Neural cell (in vitro differentiated cells): ENCODE results near the gene RNF144A. TPM values are rescaled to one million over a fixed set of nuclear protein-coding genes. Genes with fewer than 3 reads are reported as not detected.

Experiments used
- H2AFZ ChIP-seq: fragments of 200-600, 300-800 bp; sonication (generic), shearing (Covaris generic); 2 replicates; pipeline ENCODE4 v1.6.0; 2014; ENCODE audit warnings: low read depth, mild to moderate bottlenecking, antibody characterized with exemption, low read length, moderate library complexity
- H3F3A ChIP-seq: fragments of 200-600 bp; shearing (Covaris generic); 2 replicates; pipeline ENCODE4 v1.6.1; 2016; ENCODE audit warnings: mild to moderate bottlenecking, moderate library complexity, mixed read lengths, antibody characterized with exemption, low read length; ENCODE audit not compliant: insufficient read depth, poor library complexity, severe bottlenecking
- H3K27ac ChIP-seq: fragments of 200-600, 300-800 bp; sonication (generic), shearing (Covaris generic); 2 replicates; pipeline ENCODE4 v1.5.1; 2014; ENCODE audit warnings: mild to moderate bottlenecking, low read length, moderate library complexity
- H3K27me3 ChIP-seq: fragments of 300-800, 200-600 bp; sonication (generic), shearing (Covaris generic); 2 replicates; pipeline ENCODE4 v1.6.0; 2014; ENCODE audit warnings: mild to moderate bottlenecking, low read depth, low read length, moderate library complexity; ENCODE audit not compliant: insufficient read depth
- H3K36me3 ChIP-seq: fragments of 300-800, 200-600 bp; sonication (generic), shearing (Covaris generic); 2 replicates; pipeline ENCODE4 v1.5.1; 2014; ENCODE audit warnings: mild to moderate bottlenecking, antibody characterized with exemption, low read length, moderate library complexity; ENCODE audit not compliant: insufficient read depth
- H3K4me2 ChIP-seq: fragments of 300-800, 200-600 bp; sonication (generic), shearing (Covaris generic); 2 replicates; pipeline ENCODE4 v1.6.0; 2014; ENCODE audit warnings: mild to moderate bottlenecking, low read length
- H3K4me3 ChIP-seq: fragments of 300-800, 200-600 bp; sonication (generic), shearing (Covaris generic); 2 replicates; pipeline ENCODE4 v1.5.1; 2014; ENCODE audit warnings: mild to moderate bottlenecking, low read length, moderate library complexity
- H3K79me2 ChIP-seq: fragments of 200-600 bp; shearing (Covaris generic); replicated peaks from 2 replicates; pipeline ENCODE4 v1.6.0; 2014; ENCODE audit warnings: mild to moderate bottlenecking, low read length, moderate library complexity; ENCODE audit not compliant: insufficient read depth
- H3K9ac ChIP-seq: fragments of 300-800, 200-600 bp; sonication (generic), shearing (Covaris generic); 2 replicates; pipeline ENCODE4 v1.6.1; 2016; ENCODE audit warnings: mild to moderate bottlenecking, low read length, mixed read lengths
- H3K9me2 ChIP-seq: fragments of 200-600 bp; shearing (Covaris generic); 2 replicates; pipeline ENCODE4 v1.6.1; 2016; ENCODE audit warnings: mild to moderate bottlenecking, low read length, mixed read lengths; ENCODE audit not compliant: insufficient read depth
- H3K9me3 ChIP-seq: fragments of 200-600, 300-800 bp; sonication (generic), shearing (Covaris generic); 2 replicates; pipeline ENCODE4 v1.6.1; 2016; ENCODE audit warnings: mild to moderate bottlenecking, mixed run types, low read length, moderate library complexity, mixed read lengths
- H4K20me1 ChIP-seq: fragments of 200-600 bp; shearing (Covaris generic); 2 replicates; pipeline ENCODE4 v1.6.1; 2016; ENCODE audit warnings: mild to moderate bottlenecking, mixed run types; ENCODE audit not compliant: insufficient read depth
- CTCF ChIP-seq: fragments of 450-650 bp; IDR thresholded peaks from 2 replicates; pipeline ENCODE4 v1.5.1; 2014; ENCODE audit warnings: antibody characterized with exemption, mild to moderate bottlenecking, moderate library complexity; ENCODE audit not compliant: poor library complexity, severe bottlenecking
- EP300 ChIP-seq: fragments of 450-650 bp; conservative IDR thresholded peaks from 2 replicates; pipeline ENCODE4 v1.6.1; 2014; ENCODE audit warnings: antibody characterized with exemption, mild to moderate bottlenecking, moderate library complexity; ENCODE audit not compliant: poor library complexity, severe bottlenecking
- EZH2 ChIP-seq: fragments of 200-600, 300-800 bp; shearing (Covaris generic), sonication (generic); IDR thresholded peaks from 2 replicates; pipeline ENCODE4 v1.6.1; 2014; ENCODE audit warnings: antibody characterized with exemption, low read length, borderline replicate concordance, mild to moderate bottlenecking; ENCODE audit not compliant: insufficient read depth, poor library complexity, severe bottlenecking
- MXI1 ChIP-seq: fragments of 450-650 bp; conservative IDR thresholded peaks from 2 replicates; pipeline ENCODE4 v1.6.1; 2014; ENCODE audit warnings: antibody characterized with exemption, mild to moderate bottlenecking; ENCODE audit not compliant: poor library complexity, severe bottlenecking
- POLR2AphosphoS5 ChIP-seq: IDR thresholded peaks from 2 replicates; pipeline ENCODE4 v1.6.1; 2012
- RAD21 ChIP-seq: fragments of 450-650 bp; conservative IDR thresholded peaks from 2 replicates; pipeline ENCODE4 v1.6.1; 2014; ENCODE audit warnings: antibody characterized with exemption, mild to moderate bottlenecking, moderate library complexity
- REST ChIP-seq: IDR thresholded peaks from 2 replicates; pipeline ENCODE4 v1.6.1; 2012; ENCODE audit warnings: borderline replicate concordance
- SMC3 ChIP-seq: fragments of 450-650 bp; conservative IDR thresholded peaks from 2 replicates; pipeline ENCODE4 v1.6.1; 2014; ENCODE audit warnings: antibody characterized with exemption, mild to moderate bottlenecking, moderate library complexity; ENCODE audit not compliant: poor library complexity
- TAF1 ChIP-seq: IDR thresholded peaks from 2 replicates; pipeline ENCODE4 v1.6.1; 2012; ENCODE audit warnings: low read depth
- polyA plus RNA-seq: library from polyadenylated mRNA; depleted of rRNA; stranded (reverse); fragments of >200 nt; gene quantifications from 2 replicates; pipeline ENCODE4 v1.2.3, GENCODE V29; 2014

Gene RNF144A
- polyA plus RNA-seq, 1 donor from 2014 or later, result 26.9 TPM

GRCh38 chr2:6920743-6921064 is 3.5 kb downstream of the RNF144A start (continued):
- TF ChIP-seq SMC3, result no peak

GRCh38 chr2:6921321-6921922 is 4.2 kb downstream of the RNF144A start:
- H3K27me3 ChIP-seq, result no peaks in the 10 kb centered on the region
- H3K4me3 ChIP-seq, result no peak overlapping the region
- TF ChIP-seq EZH2, result no peak
- H2AFZ ChIP-seq, result no peak overlapping the region
- no peaks in the 10 kb centered on the region for H4K20me1 ChIP-seq
- H3K36me3 ChIP-seq, result no peaks in the 10 kb centered on the region
- peaks cover 50% of the 10 kb centered on the region for H3K79me2 ChIP-seq
- H3K4me2 ChIP-seq, result no peak overlapping the region
- H3F3A ChIP-seq, result no peaks in the 10 kb centered on the region
- H3K27ac ChIP-seq, result no peak overlapping the region
- H3K9me3 ChIP-seq, result no peaks in the 10 kb centered on the region
- no peaks in the 10 kb centered on the region for H3K9me2 ChIP-seq
- no peak overlapping the region for H3K9ac ChIP-seq

- no peak overlapping the region for H3K27ac ChIP-seq
- no peak overlapping the region for H3K4me2 ChIP-seq
- no peaks in the 10 kb centered on the region for H4K20me1 ChIP-seq
- H3K27me3 ChIP-seq, result no peaks in the 10 kb centered on the region
- no peaks in the 10 kb centered on the region for H3K9me2 ChIP-seq
- no peaks in the 10 kb centered on the region for H3K9me3 ChIP-seq
- H3K9ac ChIP-seq, result no peak overlapping the region
- TF ChIP-seq REST (no peak), RAD21 (no peak), SMC3 (no peak), POLR2AphosphoS5 (no peak), TAF1 (no peak), CTCF (no peak), MXI1 (no peak), EP300 (no peak), EZH2 (no peak)
- no peak overlapping the region for H3K4me3 ChIP-seq
- no peak overlapping the region for H2AFZ ChIP-seq
- H3K36me3 ChIP-seq, result no peaks in the 10 kb centered on the region
- H3K79me2 ChIP-seq, result peaks cover 51% of the 10 kb centered on the region
- H3F3A ChIP-seq, result no peaks in the 10 kb centered on the region
These were observed 5.0 kb downstream of the RNF144A start for GRCh38 chr2:6922201-6922656.
